Liver (tissue), 9 donors: ENCODE data around the gene HBE1. TPM values are rescaled to one million over a fixed set of nuclear protein-coding genes. Genes with fewer than 3 reads are reported as not detected.
"Not testable (repeated sequence)": the region's sequence is repeated elsewhere in the genome, so short reads cannot be mapped to it uniquely, and the experiment has no call there.

Experiments used
- DNase-seq: peaks from one replicate; pipeline ENCODE4 v3.0.0-alpha.2; 2017; ENCODE audit warnings: low spot score
- H3K27ac ChIP-seq, 2 donors: one replicate each; pipeline ENCODE4 v1.7.0; 2013; ENCODE audit warnings: inconsistent platforms in 2 of 2, low read length in 2 of 2, control low read depth in 1 of 2, low read depth in 1 of 2, mild to moderate bottlenecking in 1 of 2
- H3K27me3 ChIP-seq, 4 donors: one replicate each; pipeline versions ENCODE4 v1.6.1 to v1.7.0; 2013; ENCODE audit warnings: low read length in 3 of 4, inconsistent platforms in 1 of 4, mild to moderate bottlenecking in 1 of 4, moderate library complexity in 1 of 4; ENCODE audit not compliant: control insufficient read depth in 4 of 4, insufficient read depth in 4 of 4
- H3K36me3 ChIP-seq, 4 donors: one replicate each; pipeline versions ENCODE4 v1.6.1 to v1.7.0; 2013; ENCODE audit warnings: low read length in 3 of 4, mild to moderate bottlenecking in 3 of 4, low read depth in 1 of 4, moderate library complexity in 1 of 4; ENCODE audit not compliant: control insufficient read depth in 4 of 4, insufficient read depth in 3 of 4
- H3K4me1 ChIP-seq, 4 donors: one replicate each; pipeline versions ENCODE4 v1.6.1 to v1.7.0; 2013; ENCODE audit warnings: low read length in 3 of 4, mild to moderate bottlenecking in 3 of 4, moderate library complexity in 1 of 4; ENCODE audit not compliant: control insufficient read depth in 4 of 4, insufficient read depth in 4 of 4
- H3K4me3 ChIP-seq, 3 donors: one replicate each; pipeline versions ENCODE4 v1.6.1 to v1.7.0; 2013; ENCODE audit warnings: low read length in 3 of 3, control low read depth in 1 of 3, low read depth in 1 of 3, mild to moderate bottlenecking in 1 of 3
- H3K9ac ChIP-seq, 2 donors: one replicate each; pipeline ENCODE4 v1.7.0; 2013; ENCODE audit warnings: low read length in 2 of 2, mild to moderate bottlenecking in 2 of 2, moderate library complexity in 2 of 2, control low read depth in 1 of 2, low read depth in 1 of 2
- H3K9me3 ChIP-seq, 4 donors: one replicate each; pipeline versions ENCODE4 v1.6.1 to v1.7.0; 2013; ENCODE audit warnings: low read length in 3 of 4; ENCODE audit not compliant: control insufficient read depth in 4 of 4
- EGR1 ChIP-seq, 2 donors: IDR thresholded peaks; 2 replicates each; pipeline ENCODE4 v1.6.1; 2016 to 2018; ENCODE audit warnings: antibody characterized with exemption in 2 of 2, low read depth in 2 of 2
- FOXA1 ChIP-seq: IDR thresholded peaks from 2 replicates; pipeline ENCODE4 v1.6.1; 2016; ENCODE audit warnings: antibody characterized with exemption
- FOXA2 ChIP-seq: IDR thresholded peaks from 2 replicates; pipeline ENCODE4 v1.6.1; 2016; ENCODE audit warnings: antibody characterized with exemption
- GABPA ChIP-seq, 2 donors: IDR thresholded peaks in 1 of 2; conservative IDR thresholded peaks in 1 of 2; 2 replicates each; pipeline ENCODE4 v1.6.1; 2016; ENCODE audit warnings: antibody characterized with exemption in 2 of 2, mild to moderate bottlenecking in 1 of 2, moderate library complexity in 1 of 2
- HNF4A ChIP-seq, 2 donors: conservative IDR thresholded peaks; 2 replicates each; pipeline ENCODE4 v1.6.1; 2016; ENCODE audit warnings: antibody characterized with exemption in 2 of 2, mild to moderate bottlenecking in 2 of 2
- HNF4G ChIP-seq: IDR thresholded peaks from 2 replicates; pipeline ENCODE4 v1.6.1; 2016; ENCODE audit warnings: antibody characterized with exemption
- RAD21 ChIP-seq, 2 donors: IDR thresholded peaks; 2 replicates each; pipeline ENCODE4 v1.6.1; 2016; ENCODE audit warnings: antibody characterized with exemption in 2 of 2, mild to moderate bottlenecking in 2 of 2
- SP1 ChIP-seq: IDR thresholded peaks from 2 replicates; pipeline ENCODE4 v1.6.1; 2018; ENCODE audit warnings: antibody characterized with exemption, mild to moderate bottlenecking
- TAF1 ChIP-seq: conservative IDR thresholded peaks from 2 replicates; pipeline ENCODE4 v1.6.1; 2016; ENCODE audit warnings: antibody characterized with exemption, mild to moderate bottlenecking
- YY1 ChIP-seq: IDR thresholded peaks from 2 replicates; pipeline ENCODE4 v1.6.1; 2016; ENCODE audit warnings: antibody characterized with exemption, mild to moderate bottlenecking
- WGBS: extraction: QIAGEN DNeasy Blood & Tissue Kit; methylation state at CpG from one replicate; pipeline ENCODE4 v1.1.7; 2013; 5-methylcytosine and 5-hydroxymethylcytosine counted together
- polyA plus RNA-seq, 2 donors: library from polyadenylated mRNA; stranded (reverse) in 1 of 2; unstranded in 1 of 2; fragments of 200-250 nt in 1 of 2; fragments of >200 nt in 1 of 2; fragmentation: Nextera tagmentation in 1 of 2; extraction: Ambion mirVana in 1 of 2; gene quantifications; one replicate each; pipeline versions ENCODE4 v1.2.1 to v1.2.3, GENCODE V29; 2013 to 2015
- total RNA-seq, 2 donors: library from RNA; depleted of rRNA; stranded (reverse); fragments of >200 nt; gene quantifications; one replicate each; pipeline ENCODE4 v1.2.3, GENCODE V29; 2014
- TF ChIP-seq, protein P1 (sequence below): IDR thresholded peaks from 2 replicates; pipeline ENCODE4 v1.6.1; 2016; ENCODE audit warnings: antibody characterized with exemption
- TF ChIP-seq, protein P2 (sequence below): IDR thresholded peaks from 2 replicates; pipeline ENCODE4 v1.6.1; 2016; ENCODE audit warnings: antibody characterized with exemption
- donor health status: healthy.
- donor health status: healthy.
- donor health status: healthy.
- donor health status: healthy.
- donor health status: healthy.

Gene HBE1
- total and polyA plus RNA-seq, 4 donors, result 82.7 TPM; not detected in 3

GRCh38 chr11:5250543-5251204 lies 19.1 kb downstream of the HBE1 start:
- 81% methylated on average over 4 of the region's 4 CpGs for WGBS
- DNase-seq, result no peak
- H3K27ac ChIP-seq, result no peak overlapping the region
- no peaks in the 10 kb centered on the region for H3K4me1 ChIP-seq
- peaks cover 0 to 15% (median 0%) of the 10 kb centered on the region in 4 donors for H3K27me3 ChIP-seq
- H3K36me3 ChIP-seq, result no peaks in the 10 kb centered on the region
- no peaks in the 10 kb centered on the region for H3K9me3 ChIP-seq
- H3K9ac ChIP-seq, result no peak overlapping the region
- TF ChIP-seq HNF4G (no peak), HNF4A (conservative IDR thresholded peaks at IDR 0.05) (no peak), GABPA (IDR thresholded peaks at IDR 0.05 in 1 of 2, conservative IDR thresholded peaks at IDR 0.05 in 1 of 2) (no peak), RAD21 (IDR thresholded peaks at IDR 0.05) (no peak), EGR1 (IDR thresholded peaks at IDR 0.05; ENCODE audit: low read depth in 2 of 2) (no peak), YY1 (no peak), SP1 (no peak), TAF1 (no peak), FOXA1 (no peak), FOXA2 (no peak)
- TF ChIP-seq, protein P1, sequence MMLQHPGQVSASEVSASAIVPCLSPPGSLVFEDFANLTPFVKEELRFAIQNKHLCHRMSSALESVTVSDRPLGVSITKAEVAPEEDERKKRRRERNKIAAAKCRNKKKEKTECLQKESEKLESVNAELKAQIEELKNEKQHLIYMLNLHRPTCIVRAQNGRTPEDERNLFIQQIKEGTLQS, result no peak
- TF ChIP-seq, protein P2, sequence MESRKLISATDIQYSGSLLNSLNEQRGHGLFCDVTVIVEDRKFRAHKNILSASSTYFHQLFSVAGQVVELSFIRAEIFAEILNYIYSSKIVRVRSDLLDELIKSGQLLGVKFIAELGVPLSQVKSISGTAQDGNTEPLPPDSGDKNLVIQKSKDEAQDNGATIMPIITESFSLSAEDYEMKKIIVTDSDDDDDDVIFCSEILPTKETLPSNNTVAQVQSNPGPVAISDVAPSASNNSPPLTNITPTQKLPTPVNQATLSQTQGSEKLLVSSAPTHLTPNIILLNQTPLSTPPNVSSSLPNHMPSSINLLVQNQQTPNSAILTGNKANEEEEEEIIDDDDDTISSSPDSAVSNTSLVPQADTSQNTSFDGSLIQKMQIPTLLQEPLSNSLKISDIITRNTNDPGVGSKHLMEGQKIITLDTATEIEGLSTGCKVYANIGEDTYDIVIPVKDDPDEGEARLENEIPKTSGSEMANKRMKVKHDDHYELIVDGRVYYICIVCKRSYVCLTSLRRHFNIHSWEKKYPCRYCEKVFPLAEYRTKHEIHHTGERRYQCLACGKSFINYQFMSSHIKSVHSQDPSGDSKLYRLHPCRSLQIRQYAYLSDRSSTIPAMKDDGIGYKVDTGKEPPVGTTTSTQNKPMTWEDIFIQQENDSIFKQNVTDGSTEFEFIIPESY, result no peak
- H3K4me3 ChIP-seq, result no peak overlapping the region

- 53% methylated on average over 3 of the region's 9 CpGs for WGBS
These were observed 19.8 kb downstream of the HBE1 start, which contains the start of gene HBG1 for GRCh38 chr11:5249807-5250396. HBG1 (minus strand) TSS chr11:5249857; CDS start chr11:5249804, 53 bp downstream.

DNA sequence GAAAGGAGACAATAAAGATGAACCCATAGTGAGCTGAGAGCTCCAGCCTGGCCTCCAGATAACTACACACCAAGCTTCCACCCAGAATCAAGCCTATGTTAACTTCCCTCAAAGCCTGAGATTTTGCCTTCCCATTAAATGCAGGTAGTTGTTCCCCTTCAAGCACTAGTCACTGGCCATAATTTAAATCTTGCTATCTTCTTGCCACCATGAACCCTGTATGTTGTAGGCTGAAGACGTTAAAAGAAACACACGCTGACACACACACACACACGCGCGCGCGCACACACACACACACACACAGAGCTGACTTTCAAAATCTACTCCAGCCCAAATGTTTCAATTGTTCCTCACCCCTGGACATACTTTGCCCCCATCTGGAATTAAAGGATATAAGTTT lies 21.2 kb downstream of the HBE1 start:
- not testable (repeated sequence) for H3K27ac ChIP-seq, H3K9ac ChIP-seq, H3K36me3 ChIP-seq, DNase-seq, H3K4me3 ChIP-seq, H3K4me1 ChIP-seq, H3K9me3 ChIP-seq
- WGBS, result 79% methylated on average over 7 of the region's 7 CpGs
- peaks cover 0 to 15% (median 0%) of the 10 kb centered on the region in 4 donors for H3K27me3 ChIP-seq

More at GRCh38 chr11:5249807-5250396, 19.8 kb downstream of the HBE1 start, which contains the start of gene HBG1:
- not testable (repeated sequence) for H3K36me3 ChIP-seq, H3K27ac ChIP-seq, H3K9me3 ChIP-seq, H3K4me3 ChIP-seq, H3K9ac ChIP-seq, H3K4me1 ChIP-seq, DNase-seq
- H3K27me3 ChIP-seq, result peaks cover 0 to 15% (median 0%) of the 10 kb centered on the region in 4 donors
